GM21528 (cell line): ENCODE data around the gene TPD52L1.

ENCODE experiments used
- ATAC-seq: cut with Tn5 transposase; IDR thresholded peaks from one replicate; pipeline ENCODE4 v1.9.1; 2021; ENCODE audit warnings: mild to moderate bottlenecking, moderate library complexity; ENCODE audit not compliant: unreplicated experiment, low FRiP score

TPD52L1 gene

GRCh38 chr6:125299257-125299656, 145.7 kb downstream of the TPD52L1 start:
- no peak for ATAC-seq

- no peak for ATAC-seq
These were observed 147.4 kb downstream of the TPD52L1 start for GRCh38 chr6:125300992-125301434.

- ATAC-seq, result peak; percentile 86
These were observed 148.1 kb downstream of the TPD52L1 start, which contains the start of gene HDDC2 for GRCh38 chr6:125301435-125302391. Gene HDDC2, minus strand, starts transcription at chr6:125301967. Its CDS starts 35 bp downstream, at chr6:125301932.

- ATAC-seq, result no peak
These were observed 149.4 kb downstream of the TPD52L1 start for GRCh38 chr6:125302840-125303511.

GRCh38 chr6:125303512-125303854, 149.9 kb downstream of the TPD52L1 start:
- ATAC-seq, result no peak

GRCh38 chr6:125304970-125305660, 151.5 kb downstream of the TPD52L1 start:
- ATAC-seq, result no peak

GRCh38 chr6:125306756-125307149, 153.2 kb downstream of the TPD52L1 start:
- no peak for ATAC-seq

- ATAC-seq, result no peak
These were observed 153.7 kb downstream of the TPD52L1 start for GRCh38 chr6:125307150-125307838.

GRCh38 chr6:125307964-125308615, 154.5 kb downstream of the TPD52L1 start:
- ATAC-seq, result no peak

- ATAC-seq, result peak; percentile 81
These were observed 157.5 kb downstream of the TPD52L1 start for GRCh38 chr6:125310994-125311649.

- no peak for ATAC-seq
These were observed 158.9 kb downstream of the TPD52L1 start for GRCh38 chr6:125312478-125312877.

GRCh38 chr6:125312950-125313349, 159.4 kb downstream of the TPD52L1 start:
- no peak for ATAC-seq
